GM23338 (cell line): ENCODE measurements around the gene SMCO2. TPM values are rescaled to one million over a fixed set of nuclear protein-coding genes. Genes with fewer than 3 reads are reported as not detected.

Experiments
- ATAC-seq: fragments of 200-7000 bp; cut with Tn5 transposase; 3 replicates; pipeline ENCODE4 v1.9.1; 2020
- DNase-seq: peaks from one replicate; pipeline ENCODE4 v3.0.0-alpha.2; 2015; ENCODE audit warnings: low spot score
- H2AFZ ChIP-seq: fragments of 200-600 bp; sonication (generic); 2 replicates; pipeline ENCODE4 v1.8.0; 2016; ENCODE audit warnings: antibody characterized with exemption, mild to moderate bottlenecking, moderate library complexity
- H3F3A ChIP-seq: fragments of 200-600 bp; sonication (generic); replicated peaks from 2 replicates; pipeline ENCODE4 v1.8.0; 2017; ENCODE audit warnings: antibody characterized with exemption, mixed run types, low read depth
- H3K27ac ChIP-seq: fragments of 200-600 bp; sonication (generic); 2 replicates; pipeline ENCODE4 v1.6.1; 2016; ENCODE audit warnings: low read depth
- H3K27me3 ChIP-seq: fragments of 200-600 bp; sonication (generic); 2 replicates; pipeline ENCODE4 v1.8.0; 2016; ENCODE audit warnings: mild to moderate bottlenecking, mixed run types, moderate library complexity; ENCODE audit not compliant: insufficient read depth
- H3K36me3 ChIP-seq: fragments of 200-600 bp; sonication (generic); 2 replicates; pipeline ENCODE4 v1.8.0; 2016; ENCODE audit warnings: mild to moderate bottlenecking; ENCODE audit not compliant: insufficient read depth
- H3K4me1 ChIP-seq: fragments of 200-600 bp; sonication (generic); 2 replicates; pipeline ENCODE4 v1.8.0; 2016; ENCODE audit warnings: mild to moderate bottlenecking, moderate library complexity; ENCODE audit not compliant: insufficient read depth
- H3K4me2 ChIP-seq: fragments of 200-600 bp; sonication (generic); 2 replicates; pipeline ENCODE4 v1.7.1; 2017; ENCODE audit warnings: mixed run types
- H3K4me3 ChIP-seq: fragments of 200-600 bp; sonication (generic); 2 replicates; pipeline ENCODE4 v1.6.1; 2016; ENCODE audit warnings: mixed run types
- H3K79me2 ChIP-seq: fragments of 200-600 bp; sonication (generic); replicated peaks from 2 replicates; pipeline ENCODE4 v1.8.0; 2017; ENCODE audit warnings: mild to moderate bottlenecking; ENCODE audit not compliant: insufficient read depth
- H3K9me2 ChIP-seq: fragments of 200-600 bp; sonication (generic); 2 replicates; pipeline ENCODE4 v1.8.0; 2017; ENCODE audit not compliant: insufficient read depth
- H4K20me1 ChIP-seq: fragments of 200-600 bp; sonication (generic); replicated peaks from 2 replicates; pipeline ENCODE4 v1.8.0; 2017; ENCODE audit warnings: mild to moderate bottlenecking; ENCODE audit not compliant: insufficient read depth
- H3K27ac Mint-ChIP-seq: 2 replicates; pipeline ENCODE4 v1.8.0; 2020; ENCODE audit warnings: inconsistent platforms, mild to moderate bottlenecking, moderate library complexity, mixed read lengths
- H3K27me3 Mint-ChIP-seq: 3 replicates; pipeline ENCODE4 v1.8.0; 2022; ENCODE audit warnings: low read depth, mild to moderate bottlenecking, moderate library complexity, mixed read lengths, inconsistent platforms; ENCODE audit not compliant: insufficient read depth, poor library complexity
- H3K36me3 Mint-ChIP-seq: 3 replicates; pipeline ENCODE4 v1.8.0; 2021; ENCODE audit warnings: low read depth, mild to moderate bottlenecking, inconsistent platforms, moderate library complexity, mixed read lengths
- H3K4me1 Mint-ChIP-seq: 3 replicates; pipeline ENCODE4 v1.8.0; 2020; ENCODE audit warnings: mild to moderate bottlenecking, inconsistent platforms, mixed read lengths
- H3K4me3 Mint-ChIP-seq: 3 replicates; pipeline ENCODE4 v1.8.0; 2021; ENCODE audit warnings: moderate library complexity, mild to moderate bottlenecking, inconsistent platforms, mixed read lengths
- H3K9me3 Mint-ChIP-seq: 3 replicates; pipeline ENCODE4 v1.8.0; 2020; ENCODE audit warnings: moderate library complexity, mild to moderate bottlenecking, inconsistent platforms, mixed read lengths
- CREB1 ChIP-seq: fragments of 250-450 bp; sonication (Bioruptor Pico); IDR thresholded peaks from 2 replicates; pipeline ENCODE4 v1.5.0; 2020; ENCODE audit warnings: low read depth, mild to moderate bottlenecking, moderate library complexity
- EZH2phosphoT487 ChIP-seq: fragments of 200-600 bp; sonication (generic); IDR thresholded peaks from one replicate; pipeline ENCODE4 v1.8.1; 2018; ENCODE audit warnings: antibody characterized with exemption; ENCODE audit not compliant: unreplicated experiment
- JUNB ChIP-seq: IDR thresholded peaks from one replicate; pipeline ENCODE4 v1.6.1; 2016; ENCODE audit warnings: antibody characterized with exemption; ENCODE audit not compliant: unreplicated experiment
- NANOG ChIP-seq: IDR thresholded peaks from 2 replicates; pipeline ENCODE4 v1.6.1; 2016; ENCODE audit warnings: antibody characterized with exemption, borderline replicate concordance
- POLR2AphosphoS5 ChIP-seq: IDR thresholded peaks from 2 replicates; pipeline ENCODE4 v1.6.1; 2016; ENCODE audit warnings: antibody characterized with exemption, low read depth
- STAT1 ChIP-seq: IDR thresholded peaks from one replicate; pipeline ENCODE4 v1.6.1; 2016; ENCODE audit warnings: antibody characterized with exemption; ENCODE audit not compliant: unreplicated experiment
- ZNF114 ChIP-seq: fragments of 250-450 bp; sonication (Bioruptor Pico); IDR thresholded peaks from 2 replicates; pipeline ENCODE4 v1.5.0; 2020; ENCODE audit warnings: mild to moderate bottlenecking, moderate library complexity
- ZNF331 ChIP-seq: fragments of 250-450 bp; sonication (Bioruptor Pico); IDR thresholded peaks from 2 replicates; pipeline ENCODE4 v1.5.0; 2020; ENCODE audit warnings: low read depth, mild to moderate bottlenecking, moderate library complexity
- polyA plus RNA-seq: library from polyadenylated mRNA; unstranded; fragments of >200 nt; fragmentation: Nextera tagmentation; extraction: Ambion mirVana; gene quantifications from 2 replicates; pipeline ENCODE4 v1.2.1, GENCODE V29; 2016
- total RNA-seq: library from RNA; depleted of rRNA; stranded (reverse); fragments of >200 nt; shearing (Covaris generic); gene quantifications from 2 replicates; pipeline ENCODE4 v1.2.3, GENCODE V29; 2014
- TF ChIP-seq, protein P1 (sequence below): IDR thresholded peaks from 2 replicates; pipeline ENCODE4 v1.6.1; 2016; ENCODE audit warnings: antibody characterized with exemption
- TF ChIP-seq, protein P2 (sequence below), 2 experiments: fragments of 200-600 bp in 1 of 2; sonication (generic) in 1 of 2; conservative IDR thresholded peaks; 2 replicates each; pipeline versions ENCODE4 v1.5.1 to v1.6.1; 2016 to 2017; ENCODE audit warnings: antibody characterized with exemption in 2 of 2, low read depth in 2 of 2, mild to moderate bottlenecking in 2 of 2, moderate library complexity in 1 of 2
- TF ChIP-seq, protein P3 (sequence below): IDR thresholded peaks from one replicate; pipeline ENCODE4 v1.6.1; 2018; ENCODE audit warnings: antibody characterized with exemption; ENCODE audit not compliant: unreplicated experiment

SMCO2 gene
- total and polyA plus RNA-seq, 2 experiments from 2014 or later: 0.86 TPM; not detected in 1

DNA sequence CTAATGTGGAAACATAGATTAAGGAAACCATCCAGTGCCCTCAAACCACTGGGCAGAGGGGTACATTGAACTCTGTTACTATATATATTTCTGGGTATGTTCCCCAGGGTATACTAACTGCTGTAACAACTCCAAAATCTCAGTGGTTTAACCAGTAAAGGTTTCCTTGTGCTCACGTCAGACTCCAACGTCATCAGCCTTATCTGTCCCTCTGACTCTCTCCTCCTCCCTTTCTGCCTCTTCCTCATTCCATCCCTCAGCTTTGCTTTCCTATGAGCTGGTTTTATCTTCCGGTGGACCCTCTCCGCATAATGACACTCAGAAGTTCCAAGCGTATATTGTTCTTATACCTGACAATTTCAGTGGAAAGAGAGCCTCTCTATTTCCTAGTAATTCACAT, 21.2 kb upstream of the SMCO2 start:
- Histone ChIP-seq H3K9me2 (no peaks in the 10 kb centered on the region), H4K20me1 (no peaks in the 10 kb centered on the region), H3K36me3 (no peaks in the 10 kb centered on the region), H3K4me3 (no peak overlapping the region), H3K79me2 (no peaks in the 10 kb centered on the region), H3K27ac (no peak overlapping the region), H2AFZ (no peak overlapping the region), H3K4me2 (no peak overlapping the region), H3K27me3 (no peaks in the 10 kb centered on the region), H3K4me1 (no peaks in the 10 kb centered on the region), H3F3A (no peaks in the 10 kb centered on the region)
- no peak for DNase-seq
- peaks cover 9% of the 10 kb centered on the region; the same call in 2 of the 3 replicates for H3K4me1 Mint-ChIP-seq
- no peak for ATAC-seq
- no peaks in the 10 kb centered on the region for H3K9me3 Mint-ChIP-seq
- H3K27me3 Mint-ChIP-seq: no peaks in the 10 kb centered on the region
- TF ChIP-seq STAT1: no peak
- no peak for TF ChIP-seq CREB1
- TF ChIP-seq NANOG: no peak
- TF ChIP-seq JUNB: no peak
- TF ChIP-seq, protein P1, sequence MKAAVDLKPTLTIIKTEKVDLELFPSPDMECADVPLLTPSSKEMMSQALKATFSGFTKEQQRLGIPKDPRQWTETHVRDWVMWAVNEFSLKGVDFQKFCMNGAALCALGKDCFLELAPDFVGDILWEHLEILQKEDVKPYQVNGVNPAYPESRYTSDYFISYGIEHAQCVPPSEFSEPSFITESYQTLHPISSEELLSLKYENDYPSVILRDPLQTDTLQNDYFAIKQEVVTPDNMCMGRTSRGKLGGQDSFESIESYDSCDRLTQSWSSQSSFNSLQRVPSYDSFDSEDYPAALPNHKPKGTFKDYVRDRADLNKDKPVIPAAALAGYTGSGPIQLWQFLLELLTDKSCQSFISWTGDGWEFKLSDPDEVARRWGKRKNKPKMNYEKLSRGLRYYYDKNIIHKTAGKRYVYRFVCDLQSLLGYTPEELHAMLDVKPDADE: no peak
- TF ChIP-seq, protein P2, sequence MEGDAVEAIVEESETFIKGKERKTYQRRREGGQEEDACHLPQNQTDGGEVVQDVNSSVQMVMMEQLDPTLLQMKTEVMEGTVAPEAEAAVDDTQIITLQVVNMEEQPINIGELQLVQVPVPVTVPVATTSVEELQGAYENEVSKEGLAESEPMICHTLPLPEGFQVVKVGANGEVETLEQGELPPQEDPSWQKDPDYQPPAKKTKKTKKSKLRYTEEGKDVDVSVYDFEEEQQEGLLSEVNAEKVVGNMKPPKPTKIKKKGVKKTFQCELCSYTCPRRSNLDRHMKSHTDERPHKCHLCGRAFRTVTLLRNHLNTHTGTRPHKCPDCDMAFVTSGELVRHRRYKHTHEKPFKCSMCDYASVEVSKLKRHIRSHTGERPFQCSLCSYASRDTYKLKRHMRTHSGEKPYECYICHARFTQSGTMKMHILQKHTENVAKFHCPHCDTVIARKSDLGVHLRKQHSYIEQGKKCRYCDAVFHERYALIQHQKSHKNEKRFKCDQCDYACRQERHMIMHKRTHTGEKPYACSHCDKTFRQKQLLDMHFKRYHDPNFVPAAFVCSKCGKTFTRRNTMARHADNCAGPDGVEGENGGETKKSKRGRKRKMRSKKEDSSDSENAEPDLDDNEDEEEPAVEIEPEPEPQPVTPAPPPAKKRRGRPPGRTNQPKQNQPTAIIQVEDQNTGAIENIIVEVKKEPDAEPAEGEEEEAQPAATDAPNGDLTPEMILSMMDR (conservative IDR thresholded peaks at IDR 0.05; ENCODE audit: low read depth in 2 of 2): no peak
- TF ChIP-seq POLR2AphosphoS5: no peak
- TF ChIP-seq ZNF114 (CRISPR knock-in tag): no peak
- TF ChIP-seq EZH2phosphoT487: no peak
- no peak overlapping the region for H3K4me3 Mint-ChIP-seq
- no peak overlapping the region for H3K27ac Mint-ChIP-seq
- peaks cover 4% of the 10 kb centered on the region; the same call in 1 of the 3 replicates for H3K36me3 Mint-ChIP-seq

DNA sequence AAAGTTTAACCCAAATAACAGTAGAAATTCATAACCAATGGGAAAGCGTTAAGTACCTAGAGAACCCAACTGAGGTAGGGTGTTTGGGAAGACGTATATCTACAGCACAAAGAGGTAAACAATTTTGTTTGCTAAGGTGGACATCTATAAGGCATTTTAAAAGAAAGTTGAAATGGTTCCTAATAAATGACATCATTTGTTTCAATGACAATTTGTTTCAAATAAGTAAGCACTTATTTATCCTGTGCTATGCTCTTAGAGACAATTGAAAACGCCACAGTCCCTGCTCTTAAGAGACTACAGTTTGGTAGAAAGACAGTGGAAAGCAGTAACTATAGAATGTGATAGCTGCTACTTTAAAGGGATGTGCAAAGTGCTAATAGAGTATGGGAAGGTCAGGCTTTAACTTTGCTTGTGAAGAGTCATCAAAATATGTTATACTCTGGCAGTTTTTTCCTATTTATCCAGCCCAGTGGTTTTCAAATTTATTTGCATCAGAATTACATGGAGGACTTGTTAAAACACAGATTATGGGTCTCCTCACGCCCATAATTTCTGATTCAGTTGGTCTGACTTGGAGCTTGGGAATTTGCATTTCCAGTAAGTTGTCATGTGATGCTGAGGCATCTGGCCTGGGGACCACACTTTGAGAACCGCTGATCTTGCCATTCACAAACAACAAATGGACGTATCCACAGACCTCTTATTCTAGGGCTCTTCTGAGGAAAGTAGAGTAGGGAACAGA, 19.6 kb upstream of the SMCO2 start:
- Mint-ChIP-seq H3K4me1 (peaks cover 9% of the 10 kb centered on the region; the same call in 2 of the 3 replicates), H3K9me3 (no peaks in the 10 kb centered on the region), H3K27ac (no peak overlapping the region), H3K36me3 (no peaks in the 10 kb centered on the region; the same call in 2 of the 3 replicates), H3K4me3 (no peak overlapping the region), H3K27me3 (no peaks in the 10 kb centered on the region)
- Histone ChIP-seq H2AFZ (no peak overlapping the region), H4K20me1 (no peaks in the 10 kb centered on the region), H3K4me1 (no peaks in the 10 kb centered on the region), H3K9me2 (no peaks in the 10 kb centered on the region), H3K36me3 (no peaks in the 10 kb centered on the region), H3K27ac (no peak overlapping the region), H3F3A (no peaks in the 10 kb centered on the region), H3K4me2 (no peak overlapping the region), H3K79me2 (no peaks in the 10 kb centered on the region), H3K4me3 (no peak overlapping the region), H3K27me3 (no peaks in the 10 kb centered on the region)
- ATAC-seq (no peak), DNase-seq (no peak)
- no peak for TF ChIP-seq ZNF331 (CRISPR knock-in tag)
- TF ChIP-seq CREB1: no peak
- TF ChIP-seq, protein P3, sequence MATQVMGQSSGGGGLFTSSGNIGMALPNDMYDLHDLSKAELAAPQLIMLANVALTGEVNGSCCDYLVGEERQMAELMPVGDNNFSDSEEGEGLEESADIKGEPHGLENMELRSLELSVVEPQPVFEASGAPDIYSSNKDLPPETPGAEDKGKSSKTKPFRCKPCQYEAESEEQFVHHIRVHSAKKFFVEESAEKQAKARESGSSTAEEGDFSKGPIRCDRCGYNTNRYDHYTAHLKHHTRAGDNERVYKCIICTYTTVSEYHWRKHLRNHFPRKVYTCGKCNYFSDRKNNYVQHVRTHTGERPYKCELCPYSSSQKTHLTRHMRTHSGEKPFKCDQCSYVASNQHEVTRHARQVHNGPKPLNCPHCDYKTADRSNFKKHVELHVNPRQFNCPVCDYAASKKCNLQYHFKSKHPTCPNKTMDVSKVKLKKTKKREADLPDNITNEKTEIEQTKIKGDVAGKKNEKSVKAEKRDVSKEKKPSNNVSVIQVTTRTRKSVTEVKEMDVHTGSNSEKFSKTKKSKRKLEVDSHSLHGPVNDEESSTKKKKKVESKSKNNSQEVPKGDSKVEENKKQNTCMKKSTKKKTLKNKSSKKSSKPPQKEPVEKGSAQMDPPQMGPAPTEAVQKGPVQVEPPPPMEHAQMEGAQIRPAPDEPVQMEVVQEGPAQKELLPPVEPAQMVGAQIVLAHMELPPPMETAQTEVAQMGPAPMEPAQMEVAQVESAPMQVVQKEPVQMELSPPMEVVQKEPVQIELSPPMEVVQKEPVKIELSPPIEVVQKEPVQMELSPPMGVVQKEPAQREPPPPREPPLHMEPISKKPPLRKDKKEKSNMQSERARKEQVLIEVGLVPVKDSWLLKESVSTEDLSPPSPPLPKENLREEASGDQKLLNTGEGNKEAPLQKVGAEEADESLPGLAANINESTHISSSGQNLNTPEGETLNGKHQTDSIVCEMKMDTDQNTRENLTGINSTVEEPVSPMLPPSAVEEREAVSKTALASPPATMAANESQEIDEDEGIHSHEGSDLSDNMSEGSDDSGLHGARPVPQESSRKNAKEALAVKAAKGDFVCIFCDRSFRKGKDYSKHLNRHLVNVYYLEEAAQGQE: no peak
- no peak for TF ChIP-seq NANOG
